Astrocyte (in vitro differentiated cells and primary cell): ENCODE data around the gene MELTF.

ENCODE experiments used
- CTCF ChIP-seq: IDR thresholded peaks from 2 replicates; pipeline ENCODE4 v1.5.1; 2011; ENCODE audit warnings: low read depth, mild to moderate bottlenecking, inconsistent platforms, low read length, moderate library complexity; ENCODE audit not compliant: insufficient read depth
- EZH2 ChIP-seq: IDR thresholded peaks from 2 replicates; pipeline ENCODE4 v1.6.1; 2012; ENCODE audit warnings: mild to moderate bottlenecking, low read length, inconsistent platforms; ENCODE audit not compliant: insufficient read depth

GRCh38 chr3:196969134-196969659 lies 60.4 kb downstream of the MELTF start:
- TF ChIP-seq CTCF: no peak
- TF ChIP-seq EZH2: no peak
